HG02759 (cell line): Measurements from ENCODE around the gene MB21D2.
A peak's percentile ranks its signal among the peaks of the same experiment; 100 is the strongest.

Source experiments
- ATAC-seq: cut with Tn5 transposase; IDR thresholded peaks from one replicate; pipeline ENCODE4 v1.9.1; 2021; ENCODE audit warnings: mild to moderate bottlenecking, moderate library complexity; ENCODE audit not compliant: unreplicated experiment

Gene MB21D2

DNA sequence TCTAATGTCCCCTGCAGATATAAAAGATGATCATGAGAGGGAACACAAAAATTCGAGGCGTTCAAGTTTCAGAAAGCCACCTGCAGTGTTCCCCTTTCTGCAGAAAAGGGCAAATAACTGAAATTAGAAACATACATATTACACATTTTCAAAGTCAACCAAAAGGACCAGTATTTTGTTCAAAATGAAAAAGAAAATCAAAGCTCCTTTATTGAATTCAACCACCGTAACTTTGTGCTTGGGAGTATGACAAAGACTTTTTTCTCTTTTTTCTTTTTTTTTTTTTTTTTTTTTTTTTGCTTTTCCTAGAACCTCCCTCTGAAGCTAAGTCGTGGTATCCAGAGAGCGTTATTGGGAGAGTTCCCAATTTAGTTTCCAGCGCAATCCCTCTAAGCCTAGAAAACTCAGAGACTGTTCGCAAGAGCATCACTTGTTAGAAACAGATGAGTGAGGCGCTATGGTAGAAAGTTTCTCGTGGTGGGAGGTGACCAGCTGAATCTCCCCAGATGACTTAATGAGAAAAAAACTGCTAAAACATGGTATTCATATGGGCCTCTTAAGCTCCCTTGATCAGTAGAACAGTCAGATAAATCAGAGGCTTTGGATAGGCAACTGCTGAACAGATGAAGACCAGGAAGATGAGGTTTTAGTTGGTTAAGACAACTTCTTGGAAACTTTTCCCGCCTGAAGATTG, 77.4 kb downstream of the MB21D2 start:
- no peak for ATAC-seq

DNA sequence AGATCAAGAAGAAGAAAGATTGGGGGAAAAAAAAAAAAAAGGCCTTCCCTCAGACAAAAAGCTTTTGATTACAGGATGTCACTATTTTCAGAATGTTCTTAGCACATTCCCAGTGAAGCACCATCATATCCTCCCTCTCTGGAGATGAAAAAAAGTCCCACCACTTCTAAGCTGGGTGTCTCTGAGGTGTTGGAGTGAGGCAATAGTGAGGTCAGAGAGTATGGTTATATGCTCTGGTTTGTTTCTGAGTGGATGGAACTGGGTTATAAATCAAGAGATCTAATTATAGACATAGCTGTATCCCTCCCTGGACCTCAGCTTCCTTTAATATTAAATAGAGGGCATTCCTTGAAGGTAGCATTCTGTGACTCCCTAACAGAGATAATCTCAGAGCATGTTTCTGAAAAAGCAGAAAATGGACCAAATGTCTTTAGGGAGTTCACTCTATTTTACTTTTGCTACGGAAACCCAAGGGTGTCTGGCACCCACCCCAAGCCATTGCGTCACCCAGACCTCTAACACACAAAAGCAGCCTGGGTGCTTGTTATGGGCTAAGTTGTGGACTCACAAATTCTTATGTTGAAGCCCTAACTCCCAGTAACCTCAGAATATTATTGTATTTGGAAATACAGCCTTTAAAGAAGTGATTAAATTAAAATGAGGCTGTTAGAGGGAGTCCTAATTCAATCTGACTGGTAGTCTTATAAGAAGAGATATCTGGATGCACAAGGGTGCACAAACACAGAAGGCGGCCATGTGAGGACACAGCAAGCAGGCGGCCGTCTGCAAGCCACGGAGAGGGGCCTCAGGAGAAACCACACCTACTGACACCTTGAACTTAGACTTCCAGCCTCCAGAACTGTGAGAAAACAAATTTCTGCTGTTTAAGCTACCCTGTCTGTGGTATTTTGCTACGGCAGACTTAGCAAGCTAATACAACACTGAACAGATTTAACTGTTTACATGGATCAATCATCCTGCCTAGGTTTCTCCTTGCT, 81.5 kb downstream of the MB21D2 start:
- no peak for ATAC-seq

- no peak for ATAC-seq
Measured at GRCh38 chr3:192834428-192834827, 83.2 kb downstream of the MB21D2 start.

DNA sequence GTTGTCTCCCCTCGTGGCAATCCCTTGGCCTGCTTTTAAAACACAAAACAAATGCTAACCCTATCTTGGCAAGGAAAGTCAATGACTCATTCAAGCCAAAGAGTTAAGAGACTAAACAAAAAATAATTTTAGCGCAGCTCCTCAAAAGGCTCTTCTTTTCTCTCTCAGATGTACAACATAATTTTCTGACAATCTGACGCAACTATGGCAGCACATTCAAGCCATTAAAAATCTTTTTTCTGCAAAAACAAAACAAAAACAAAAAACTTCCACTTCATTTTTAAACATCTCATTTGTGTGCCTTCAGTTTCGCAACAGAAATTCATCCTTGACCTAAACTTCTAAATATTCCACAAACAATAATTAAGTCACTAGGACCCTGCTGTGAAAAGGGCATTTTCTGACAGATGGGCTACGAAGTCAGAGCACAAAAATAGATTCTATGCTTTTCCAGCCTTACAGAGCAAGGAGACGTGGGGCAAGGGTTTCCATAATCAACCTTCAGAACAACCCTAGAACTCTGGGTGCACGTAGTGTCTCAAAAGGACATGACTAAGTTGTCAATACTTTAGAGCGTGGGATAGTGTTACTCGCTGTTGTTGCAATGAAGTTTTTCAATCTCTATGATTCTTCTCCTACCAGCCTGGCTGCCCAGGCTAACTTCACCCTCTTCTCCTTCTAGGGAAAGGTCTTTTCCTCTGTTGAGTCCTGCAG, 84.3 kb downstream of the MB21D2 start:
- no peak for ATAC-seq

- no peak for ATAC-seq
Measured at GRCh38 chr3:192831801-192832347, 85.8 kb downstream of the MB21D2 start.

DNA sequence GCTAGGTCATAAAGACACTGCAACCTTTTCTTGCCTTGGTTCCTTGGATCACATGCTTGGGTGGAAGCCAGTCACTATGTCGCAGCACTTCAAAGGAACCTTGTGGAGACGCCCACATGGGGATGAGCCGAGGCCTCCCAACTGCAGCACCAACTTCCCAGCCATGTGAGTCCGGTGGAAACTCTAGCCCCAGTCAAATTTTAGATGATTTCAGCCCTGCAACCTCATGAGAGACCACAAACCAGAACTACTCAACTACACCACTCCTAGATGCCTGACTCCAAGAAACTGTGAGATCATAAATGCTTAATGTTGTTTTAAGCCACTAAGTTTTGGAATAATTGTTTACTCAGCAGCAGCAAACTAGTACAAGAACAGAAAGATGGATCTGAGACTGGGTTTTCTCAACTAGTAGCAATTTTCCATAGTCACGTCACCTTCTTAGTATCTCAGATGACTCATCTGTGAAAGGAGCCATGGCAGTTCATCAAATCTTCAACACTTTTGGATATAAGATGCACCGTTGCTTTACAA, 86.5 kb downstream of the MB21D2 start:
- ATAC-seq: peak; percentile 48

GRCh38 chr3:192830291-192831110, 87.2 kb downstream of the MB21D2 start:
- ATAC-seq: peak; percentile 71

- no peak for ATAC-seq
Measured at GRCh38 chr3:192827863-192828594, 89.6 kb downstream of the MB21D2 start.

DNA sequence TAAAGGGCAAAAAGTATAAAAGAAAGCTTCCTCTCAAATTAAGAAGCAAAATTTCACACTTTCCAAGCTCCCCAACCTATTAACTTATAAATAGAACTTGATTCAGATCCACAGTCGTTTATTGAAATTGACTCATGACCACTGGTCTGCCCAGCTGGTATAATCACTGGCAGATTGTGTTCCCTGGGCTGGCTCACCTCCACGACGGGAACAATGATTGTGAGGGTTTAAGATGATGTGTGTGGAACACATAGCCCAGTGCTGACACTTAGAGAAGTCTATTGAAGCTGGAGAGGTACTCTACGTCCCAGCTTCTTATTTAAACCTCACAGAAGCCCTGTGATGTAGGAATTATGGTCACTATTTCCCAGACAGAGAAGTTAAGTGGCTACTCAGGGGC, 90.4 kb downstream of the MB21D2 start:
- ATAC-seq: no peak

DNA sequence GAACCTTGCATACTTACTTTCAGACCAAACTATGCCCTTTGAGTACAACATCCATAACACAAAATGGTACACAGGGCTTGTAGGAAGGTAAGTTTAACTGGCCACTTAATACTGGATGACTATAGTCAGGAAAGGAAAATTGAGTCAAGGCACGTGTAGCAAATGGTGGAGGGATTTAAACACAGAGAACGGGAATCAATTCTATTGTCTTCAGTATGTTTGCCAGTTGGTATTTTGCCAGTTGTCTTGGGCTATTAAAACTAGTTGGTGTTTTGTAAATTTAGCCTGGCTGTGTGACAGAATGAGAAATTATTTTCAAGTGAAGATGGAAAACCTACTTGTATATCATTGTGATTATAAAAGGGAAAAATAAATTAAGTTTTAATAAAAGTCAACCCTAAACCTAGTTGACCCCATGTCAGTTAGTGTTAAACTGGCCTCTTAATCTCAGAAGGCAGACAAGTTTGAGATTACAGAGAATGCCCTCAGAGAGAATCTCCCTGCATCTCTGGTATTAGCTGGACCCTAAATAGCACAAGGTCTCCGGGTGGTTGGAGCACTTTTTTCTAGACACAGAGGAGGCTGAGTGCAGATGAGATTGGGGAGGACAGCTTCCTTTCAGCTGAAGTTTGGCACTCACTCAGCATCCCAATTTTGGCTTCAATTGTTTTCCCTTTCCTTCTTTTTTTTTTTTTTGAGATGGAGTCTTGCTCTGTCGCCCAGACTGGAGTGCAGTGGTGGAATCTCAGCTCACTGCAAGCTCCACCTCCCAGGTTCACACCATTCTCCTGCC, 91.2 kb downstream of the MB21D2 start:
- no peak for ATAC-seq

DNA sequence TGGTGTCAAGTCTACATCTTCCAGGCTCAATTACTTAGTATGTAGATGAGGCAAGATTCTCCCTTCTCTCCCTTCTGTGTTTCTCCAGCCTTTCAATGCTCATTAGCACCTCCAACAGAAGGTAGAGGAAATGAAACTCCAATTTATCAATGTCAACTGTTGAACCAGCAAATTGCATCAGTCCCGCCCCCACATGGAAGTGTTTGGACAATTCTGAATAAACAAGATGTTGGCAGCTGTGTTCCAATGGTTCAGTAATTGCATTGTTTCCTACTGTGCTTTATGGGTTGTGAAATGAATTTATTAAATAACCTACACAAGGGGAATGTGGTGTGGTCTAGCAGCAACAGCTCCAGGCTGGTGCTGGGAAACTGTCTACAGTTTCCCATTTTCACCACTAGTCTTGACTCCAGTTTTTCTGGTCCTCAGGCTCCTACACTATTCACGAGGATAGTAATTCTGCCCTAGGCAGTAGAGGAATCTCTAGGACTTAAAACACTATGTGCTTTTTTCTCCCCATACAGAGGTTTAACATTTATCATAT, 91.9 kb downstream of the MB21D2 start:
- ATAC-seq: peak; percentile 54

DNA sequence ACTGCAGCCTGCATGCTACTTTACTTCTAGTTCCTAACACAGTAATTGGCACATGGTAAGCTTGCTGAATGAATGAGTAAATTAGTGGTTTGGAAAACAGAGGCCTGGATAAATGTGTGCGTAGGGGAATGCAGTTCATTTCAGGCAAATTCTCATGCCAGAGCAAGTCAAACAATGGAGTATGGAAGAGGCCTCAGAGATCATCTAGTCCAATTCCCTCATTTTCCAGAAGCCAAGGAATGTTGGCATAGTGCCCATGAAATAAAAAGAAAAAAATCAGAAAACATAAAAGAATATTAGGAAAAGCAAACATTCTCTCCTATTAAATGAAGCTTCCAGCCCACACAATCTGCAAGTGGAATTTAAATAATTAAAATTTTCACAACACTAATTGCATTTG, 92.4 kb downstream of the MB21D2 start:
- ATAC-seq: no peak

DNA sequence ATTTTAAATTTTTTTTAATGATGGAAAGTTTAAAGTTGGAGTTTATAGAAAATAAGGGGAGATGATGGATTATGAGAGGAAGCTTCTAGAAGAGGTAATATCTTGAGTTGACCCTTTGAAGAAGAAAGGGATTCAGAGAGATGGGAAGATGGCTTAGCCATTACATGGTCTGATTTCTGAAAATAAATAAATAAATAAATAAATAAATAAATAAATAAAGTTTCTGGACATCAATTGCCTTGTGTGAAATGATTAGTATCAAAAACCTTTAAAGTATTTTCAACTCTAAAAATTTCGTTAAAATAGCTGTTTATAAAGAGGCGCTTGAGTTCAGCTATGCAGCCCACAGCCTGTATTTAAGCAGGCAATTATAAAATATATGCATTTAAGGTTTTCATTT, 93.3 kb downstream of the MB21D2 start:
- ATAC-seq: no peak

DNA sequence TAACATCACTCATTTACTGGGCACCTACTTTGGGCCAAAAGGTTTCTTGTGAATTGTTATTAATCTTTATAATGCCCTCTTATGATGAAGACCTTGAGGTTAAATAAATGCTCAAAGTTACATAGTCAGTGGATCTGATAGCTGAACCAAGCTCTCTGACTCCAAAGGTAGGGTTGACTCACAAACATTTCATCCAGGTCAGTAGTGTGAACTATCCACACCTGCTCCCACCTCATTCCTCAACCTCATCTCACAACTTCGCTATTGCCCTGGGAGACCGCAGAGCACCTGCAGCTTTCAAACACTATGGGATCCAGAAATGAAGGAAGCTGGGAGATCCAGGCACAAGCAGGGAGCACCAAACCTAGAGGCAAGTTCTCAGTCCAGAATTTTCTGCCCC, 96.5 kb downstream of the MB21D2 start:
- ATAC-seq: no peak

- no peak for ATAC-seq
Measured at GRCh38 chr3:192820161-192820560, 97.5 kb downstream of the MB21D2 start.

- ATAC-seq: peak; percentile 64
Measured at GRCh38 chr3:192819001-192819569, 98.6 kb downstream of the MB21D2 start.

DNA sequence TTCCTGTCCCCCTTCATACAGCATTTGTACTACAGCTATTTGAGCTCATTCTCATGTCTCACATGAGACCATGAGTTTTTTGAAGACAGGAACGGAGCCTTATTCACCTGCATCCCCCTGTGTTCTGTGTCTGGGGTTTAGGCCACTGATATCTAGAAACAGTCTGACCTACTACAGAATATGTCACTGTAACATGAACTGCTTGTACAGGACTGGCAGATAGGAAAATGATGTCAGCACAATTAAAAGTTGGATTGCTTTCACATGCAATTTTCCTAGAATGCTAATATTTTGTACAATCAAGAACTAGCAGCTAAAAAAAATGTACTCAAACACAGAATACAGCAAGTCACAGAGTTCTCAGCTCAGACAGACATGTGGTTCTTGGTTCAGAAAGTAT, 99.5 kb downstream of the MB21D2 start:
- ATAC-seq: no peak

- ATAC-seq: peak; percentile 11
Measured at GRCh38 chr3:192817506-192817905, 100.2 kb downstream of the MB21D2 start.
